KOPT-K1 (cell line): Measurements from ENCODE around the gene GGTA1.

Experiments
- H3K27ac ChIP-seq: fragments of 200-600 bp; sonication (generic); 2 replicates; pipeline ENCODE4 v1.5.1; 2016; ENCODE audit warnings: antibody characterized with exemption, mild to moderate bottlenecking, low read depth, low read length; ENCODE audit not compliant: poor library complexity, severe bottlenecking
- H3K36me3 ChIP-seq: fragments of 200-600 bp; sonication (generic); 2 replicates; pipeline ENCODE4 v1.5.1; 2017; ENCODE audit warnings: antibody characterized with exemption, mild to moderate bottlenecking, low read length, moderate library complexity; ENCODE audit not compliant: insufficient read depth
- H3K9me3 ChIP-seq: fragments of 200-600 bp; sonication (generic); 2 replicates; pipeline ENCODE4 v1.5.1; 2017; ENCODE audit warnings: antibody characterized with exemption, low read length, mild to moderate bottlenecking; ENCODE audit not compliant: insufficient read depth, poor library complexity, severe bottlenecking

GGTA1 gene

GRCh38 chr9:121427899-121428298 is 71.7 kb downstream of the GGTA1 start:
- Histone ChIP-seq H3K9me3 (peaks cover 3% of the 10 kb centered on the region), H3K36me3 (no peaks in the 10 kb centered on the region), H3K27ac (no peak overlapping the region)

DNA sequence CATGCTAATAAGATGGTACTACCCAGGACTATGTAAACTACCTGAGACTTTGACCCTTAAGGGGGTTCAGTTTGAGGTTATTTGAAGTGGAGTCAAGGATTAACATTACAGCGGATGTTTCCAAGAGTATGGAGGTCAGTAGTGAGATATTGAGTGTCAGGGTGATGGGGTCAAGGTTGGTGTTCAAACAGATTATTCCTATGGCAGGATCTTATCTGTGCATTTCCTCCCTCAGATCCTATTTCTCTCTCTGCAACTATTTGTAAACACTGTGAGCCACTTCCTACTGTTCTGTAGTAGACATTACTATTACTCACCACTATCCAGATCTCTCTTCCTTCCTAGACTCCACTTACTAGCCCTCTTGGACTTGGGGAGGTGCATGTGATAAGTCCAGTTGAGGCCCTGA is 75.6 kb downstream of the GGTA1 start:
- peaks cover 6% of the 10 kb centered on the region for H3K9me3 ChIP-seq
- no peak overlapping the region for H3K27ac ChIP-seq
- no peaks in the 10 kb centered on the region for H3K36me3 ChIP-seq

DNA sequence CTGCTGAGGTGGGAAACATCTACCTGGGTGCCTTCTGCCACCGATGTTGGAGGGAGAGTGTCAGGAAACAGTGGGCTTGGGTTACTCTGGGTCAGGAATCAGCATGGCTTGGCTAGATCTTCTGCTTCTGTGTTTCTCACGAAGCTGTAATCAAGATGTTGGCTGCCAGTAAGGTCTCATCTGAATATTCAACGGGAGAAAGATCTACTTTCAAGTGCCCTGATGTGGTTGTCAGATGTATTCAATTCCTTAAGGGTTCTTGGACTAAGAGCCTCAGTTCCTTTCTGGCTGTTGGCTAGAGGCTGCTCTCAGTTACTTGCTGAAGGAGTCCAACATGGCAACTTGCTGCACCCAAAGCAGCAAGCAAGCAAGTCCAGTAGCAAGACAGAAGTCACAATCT is 87.7 kb downstream of the GGTA1 start:
- H3K9me3 ChIP-seq = no peaks in the 10 kb centered on the region
- no peaks in the 10 kb centered on the region for H3K36me3 ChIP-seq
- H3K27ac ChIP-seq = no peak overlapping the region

- H3K9me3 ChIP-seq = peaks cover 9% of the 10 kb centered on the region
- H3K27ac ChIP-seq = no peak overlapping the region
- H3K36me3 ChIP-seq = no peaks in the 10 kb centered on the region
These were observed 93.7 kb downstream of the GGTA1 start for GRCh38 chr9:121405899-121406298.
